Measurements from ENCODE around the gene FUS. TPM values are rescaled to one million over a fixed set of nuclear protein-coding genes. Genes with fewer than 3 reads are reported as not detected.
A peak's percentile ranks its signal among the peaks of the same experiment; 100 is the strongest.

Gene FUS
- total and polyA plus RNA-seq, 2 of the 8 experiments (the other 6 are each of a cell fraction or from before 2014, with no cell fraction given): 484 to 685 TPM

GRCh38 chr16:31149894-31150890 lies 29.7 kb upstream of the FUS start, which contains the start of gene PRSS36:
Gene PRSS36, minus strand, starts transcription at chr16:31150066. Its CDS starts 31 bp downstream, at chr16:31150035.
- WGBS, 2 experiments (ENCODE audit: extremely low coverage in 1 of 2, insufficient coverage in 1 of 2, insufficient read length in 1 of 2, insufficient replicate concordance in 2 of 2, low coverage in 1 of 2, low lambda C conversion rate in 2 of 2, missing lambda C conversion rate in 1 of 2): 87% methylated on average over 6 of the region's 11 CpGs; no CpG with 5 or more reads in 1 of the 2 experiments
- 0 out of 2 replicates have a peak within 1 kb of the TSS, but pooled peaks have one; percentile 53 for H2BK12ac ChIP-seq (ENCODE audit: low read depth, low read length)
- no peaks in the 10 kb centered on the region for H3K9me3 ChIP-seq (ENCODE audit: insufficient read depth in 2 of 2, low read depth in 1 of 2, low read length in 1 of 2)
- no peak within 1 kb of the TSS for H3K4ac ChIP-seq (replicated peaks; ENCODE audit: insufficient read length, low read depth, low read length)
- no peak within 1 kb of the TSS for H4K91ac ChIP-seq (replicated peaks; ENCODE audit: insufficient read length, low read length)
- no peak within 1 kb of the TSS for H3K27ac ChIP-seq (ENCODE audit: low read depth, low read length)
- H3K23me2 ChIP-seq (ENCODE audit: low read depth, low read length): peaks cover 7% of the 10 kb centered on the region; the same call in 1 of the 2 replicates
- peaks cover 0 to 18% (median 4%) of the 10 kb centered on the region in 4 experiments; a peak in 5 of 7 replicates for H3K4me1 ChIP-seq (replicated peaks in 1 of 4; ENCODE audit: control insufficient read depth in 3 of 4, insufficient read depth in 4 of 4, low read length in 3 of 4)
- no peaks in the 10 kb centered on the region for H4K20me1 ChIP-seq (replicated peaks in 1 of 2; ENCODE audit: control insufficient read depth in 1 of 2, insufficient read depth in 2 of 2, low read length in 2 of 2)
- H3K9ac ChIP-seq (replicated peaks in 1 of 4; ENCODE audit: extremely low read depth in 1 of 4, low read depth in 3 of 4, low read length in 3 of 4): no peak within 1 kb of the TSS
- H3K23ac ChIP-seq (ENCODE audit: insufficient read length): no peak within 1 kb of the TSS
- peak within 1 kb of the TSS in 1 of 4 experiments; percentile 59; a peak in 1 of 8 replicates for H3K4me3 ChIP-seq (ENCODE audit: extremely low read depth in 1 of 4, insufficient read depth in 2 of 4, low read depth in 3 of 4, low read length in 4 of 4)
- H2AK5ac ChIP-seq (ENCODE audit: low read depth, low read length): no peak within 1 kb of the TSS; the same call in 1 of the 2 replicates
- H3K79me2 ChIP-seq (ENCODE audit: control insufficient read depth in 1 of 2, insufficient read depth in 2 of 2, low read length in 2 of 2): no peaks in the 10 kb centered on the region
- no peak within 1 kb of the TSS for H2BK20ac ChIP-seq (ENCODE audit: low read length)
- no peak within 1 kb of the TSS for H2AFZ ChIP-seq (ENCODE audit: low read length)
- H3K14ac ChIP-seq (ENCODE audit: insufficient read length): no peak within 1 kb of the TSS
- peak within 1 kb of the TSS; percentile 57 to 77; a peak in 3 of 4 replicates for H3K4me2 ChIP-seq (ENCODE audit: insufficient read depth in 1 of 2, low read depth in 2 of 2, low read length in 2 of 2)
- no peak within 1 kb of the TSS for H4K5ac ChIP-seq (ENCODE audit: insufficient read length, low read depth, low read length)
- H2BK120ac ChIP-seq (replicated peaks; ENCODE audit: low read depth, low read length): no peak within 1 kb of the TSS
- H2BK5ac ChIP-seq (ENCODE audit: low read depth, low read length): peak within 1 kb of the TSS; percentile 26; the same call in 1 of the 2 replicates
- H4K8ac ChIP-seq (ENCODE audit: extremely low read depth, insufficient read depth, low read length): no peak within 1 kb of the TSS; the same call in 1 of the 2 replicates
- H3K79me1 ChIP-seq (ENCODE audit: low read depth, low read length): no peaks in the 10 kb centered on the region
- H2BK15ac ChIP-seq (ENCODE audit: low read length): peak within 1 kb of the TSS; percentile 81
- no peak within 1 kb of the TSS for H3K56ac ChIP-seq (replicated peaks; ENCODE audit: insufficient read length, low read depth, low read length)
- FAIRE-seq (no peak), DNase-seq (ENCODE audit: low read depth in 1 of 2, low spot score in 2 of 2) (no peak)
- H3K36me3 ChIP-seq (ENCODE audit: control insufficient read depth in 2 of 4, insufficient read depth in 4 of 4, low read length in 3 of 4): no peaks in the 10 kb centered on the region
- POLR2A ChIA-PET (ENCODE audit: partially characterized antibody): interaction anchor here (0.5 to 34.9 kb wide), 7 partner anchors 8 to 48 kb away, joined by 3 to 713 read pairs (median 5); partner anchors contain the start of genes BCKDK, FUS, KAT8 and PRSS8
- CTCF ChIA-PET (ENCODE audit: partially characterized antibody): interaction anchor here (1.0 to 1.5 kb wide), 4 partner anchors 8 to 72 kb away, joined by 3 to 6 read pairs (median 4); no protein-coding TSS in a partner anchor
- peak within 1 kb of the TSS; percentile 19; the same call in 1 of the 2 replicates for H3K18ac ChIP-seq (ENCODE audit: extremely low read depth, low read length)
- TF ChIP-seq BACH1 (IDR thresholded peaks at IDR 0.05; ENCODE audit: low read length): no peak
- TF ChIP-seq HDAC2 (IDR thresholded peaks at IDR 0.05; ENCODE audit: borderline replicate concordance in 1 of 2, low read depth in 2 of 2, low read length in 2 of 2): no peak
- 0 out of 2 replicates have a peak, but pooled peaks have one; percentile 26 for TF ChIP-seq JUND (IDR thresholded peaks at IDR 0.05; ENCODE audit: low read length)
- H3K27me3 ChIP-seq (replicated peaks in 1 of 4; ENCODE audit: control insufficient read depth in 3 of 4, extremely low read depth in 1 of 4, insufficient read depth in 3 of 4, low read length in 3 of 4): peaks cover 0 to 11% (median 5%) of the 10 kb centered on the region in 4 experiments; a peak in 4 of 7 replicates
